Activated CD8-positive, alpha-beta T cell treated with anti-CD3 and anti-CD28 coated beads for 36 hours (primary cell): Measurements from ENCODE around the gene NR5A2. TPM values are rescaled to one million over a fixed set of nuclear protein-coding genes. Genes with fewer than 3 reads are reported as not detected.

Experiments used
- ATAC-seq: fragments of 200-7000 bp; cut with Tn5 transposase; one replicate; pipeline ENCODE4 v1.10.0; 2021; ENCODE audit warnings: mild to moderate bottlenecking, moderate library complexity
- CTCF ChIA-PET: fragments of 350-600 bp; sonication (Branson Sonifier 250); formaldehyde crosslinking; loops from one replicate; lab custom pipeline; 2021; ENCODE audit warnings: antibody characterized with exemption; lab: Charles Lee
- POLR2A ChIA-PET: fragments of 350-600 bp; sonication (Branson Sonifier 250); formaldehyde crosslinking; loops from one replicate; lab custom pipeline; 2021; ENCODE audit warnings: antibody characterized with exemption; lab: Charles Lee
- DNase-seq: peaks from one replicate; pipeline ENCODE4 v3.0.0-alpha.2; 2020
- H3K27ac Mint-ChIP-seq: one replicate; pipeline ENCODE4 v1.8.0; 2021; ENCODE audit warnings: mild to moderate bottlenecking, mixed read lengths
- H3K27me3 Mint-ChIP-seq: one replicate; pipeline ENCODE4 v1.8.0; 2021; ENCODE audit warnings: mixed read lengths
- H3K36me3 Mint-ChIP-seq: one replicate; pipeline ENCODE4 v1.8.0; 2021; ENCODE audit warnings: low read depth, mixed read lengths
- H3K4me1 Mint-ChIP-seq: one replicate; pipeline ENCODE4 v1.8.0; 2021; ENCODE audit warnings: low read depth, mixed read lengths
- H3K4me3 Mint-ChIP-seq: one replicate; pipeline ENCODE4 v1.8.0; 2021; ENCODE audit warnings: mild to moderate bottlenecking, moderate library complexity, mixed read lengths
- H3K9me3 Mint-ChIP-seq: one replicate; pipeline ENCODE4 v1.8.0; 2021; ENCODE audit warnings: mixed read lengths
- intact Hi-C: fragments of 100-400 bp; cut with micrococcal nuclease; formaldehyde crosslinking; loops from one replicate; pipeline ENCODE4 v1.10.0; 2022
- total RNA-seq, 2 experiments: library from RNA; stranded (reverse); gene quantifications; one replicate each; pipeline ENCODE4 v1.2.3, GENCODE V29; 2021
- TF ChIP-seq, protein P1 (sequence below): fragments of 200-600 bp; IDR thresholded peaks from one replicate; pipeline ENCODE4 v1.8.0; 2022; ENCODE audit warnings: antibody characterized with exemption, mild to moderate bottlenecking

The NR5A2 gene
- total RNA-seq, 2 experiments from 2014 or later = not detected

GRCh38 chr1:200116324-200116723, 88.8 kb downstream of the NR5A2 start:
- intact Hi-C loops = no loop called here
- Mint-ChIP-seq H3K9me3 (no peaks in the 10 kb centered on the region), H3K4me3 (no peak overlapping the region), H3K27ac (no peak overlapping the region), H3K4me1 (peaks cover 5% of the 10 kb centered on the region), H3K36me3 (no peaks in the 10 kb centered on the region), H3K27me3 (peaks cover 5% of the 10 kb centered on the region)
- CTCF ChIA-PET = interaction anchor here (1.0 kb wide), 1 partner anchor 430 kb away, joined by 3 read pairs; no protein-coding TSS in a partner anchor
- DNase-seq (no peak), ATAC-seq (no peak)
- TF ChIP-seq, protein P1, sequence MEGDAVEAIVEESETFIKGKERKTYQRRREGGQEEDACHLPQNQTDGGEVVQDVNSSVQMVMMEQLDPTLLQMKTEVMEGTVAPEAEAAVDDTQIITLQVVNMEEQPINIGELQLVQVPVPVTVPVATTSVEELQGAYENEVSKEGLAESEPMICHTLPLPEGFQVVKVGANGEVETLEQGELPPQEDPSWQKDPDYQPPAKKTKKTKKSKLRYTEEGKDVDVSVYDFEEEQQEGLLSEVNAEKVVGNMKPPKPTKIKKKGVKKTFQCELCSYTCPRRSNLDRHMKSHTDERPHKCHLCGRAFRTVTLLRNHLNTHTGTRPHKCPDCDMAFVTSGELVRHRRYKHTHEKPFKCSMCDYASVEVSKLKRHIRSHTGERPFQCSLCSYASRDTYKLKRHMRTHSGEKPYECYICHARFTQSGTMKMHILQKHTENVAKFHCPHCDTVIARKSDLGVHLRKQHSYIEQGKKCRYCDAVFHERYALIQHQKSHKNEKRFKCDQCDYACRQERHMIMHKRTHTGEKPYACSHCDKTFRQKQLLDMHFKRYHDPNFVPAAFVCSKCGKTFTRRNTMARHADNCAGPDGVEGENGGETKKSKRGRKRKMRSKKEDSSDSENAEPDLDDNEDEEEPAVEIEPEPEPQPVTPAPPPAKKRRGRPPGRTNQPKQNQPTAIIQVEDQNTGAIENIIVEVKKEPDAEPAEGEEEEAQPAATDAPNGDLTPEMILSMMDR = no peak
- POLR2A ChIA-PET = no interaction called here

GRCh38 chr1:200118779-200119505, 91.4 kb downstream of the NR5A2 start:
- no peak overlapping the region for H3K4me3 Mint-ChIP-seq
- no peaks in the 10 kb centered on the region for H3K9me3 Mint-ChIP-seq
- no peak for DNase-seq
- ChIA-PET POLR2A (no interaction called here), CTCF (interaction anchor here (1.2 kb wide), 1 partner anchor 20 kb away, joined by 4 read pairs; no protein-coding TSS in a partner anchor)
- TF ChIP-seq, protein P1 = no peak
- H3K36me3 Mint-ChIP-seq = no peaks in the 10 kb centered on the region
- ATAC-seq = peak; percentile 64
- intact Hi-C loops = no loop called here
- peaks cover 6% of the 10 kb centered on the region for H3K27me3 Mint-ChIP-seq
- H3K4me1 Mint-ChIP-seq = peaks cover 5% of the 10 kb centered on the region
- no peak overlapping the region for H3K27ac Mint-ChIP-seq

- H3K4me3 Mint-ChIP-seq = no peak overlapping the region
- peaks cover 6% of the 10 kb centered on the region for H3K27me3 Mint-ChIP-seq
- ChIA-PET POLR2A (no interaction called here), CTCF (no interaction called here)
- no peak overlapping the region for H3K27ac Mint-ChIP-seq
- intact Hi-C loops = no loop called here
- ATAC-seq = no peak
- peaks cover 5% of the 10 kb centered on the region for H3K4me1 Mint-ChIP-seq
- H3K9me3 Mint-ChIP-seq = no peaks in the 10 kb centered on the region
- DNase-seq = no peak
- no peaks in the 10 kb centered on the region for H3K36me3 Mint-ChIP-seq
- TF ChIP-seq, protein P1 = no peak
Measured at GRCh38 chr1:200121421-200121820, 93.9 kb downstream of the NR5A2 start.

DNA sequence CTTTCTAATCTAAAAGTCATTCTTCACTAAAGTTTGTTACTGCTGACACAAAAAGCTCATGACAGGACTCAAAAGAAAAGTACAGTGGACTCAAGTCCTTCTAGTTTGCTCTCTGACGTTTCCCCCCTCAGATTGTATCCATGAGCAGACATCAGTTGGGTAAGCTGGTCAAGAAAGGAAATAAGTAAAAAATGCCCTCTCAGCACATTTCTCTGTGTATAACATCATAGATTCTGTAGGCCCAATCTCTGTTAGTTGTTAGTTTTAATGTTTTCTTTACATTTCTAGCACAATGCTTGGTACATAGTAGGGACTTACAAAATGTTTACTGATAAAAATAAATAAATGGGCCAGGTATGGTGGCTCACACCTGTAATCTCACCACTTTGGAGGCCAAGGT, 96.8 kb downstream of the NR5A2 start:
- CTCF ChIA-PET = interaction anchor here (1.1 to 1.6 kb wide), 3 partner anchors 8 to 131 kb away, joined by 3 to 4 read pairs (median 3); no protein-coding TSS in a partner anchor
- H3K4me3 Mint-ChIP-seq = no peak overlapping the region
- TF ChIP-seq, protein P1 = no peak
- H3K9me3 Mint-ChIP-seq = no peaks in the 10 kb centered on the region
- DNase-seq = no peak
- H3K27ac Mint-ChIP-seq = no peak overlapping the region
- intact Hi-C loops = no loop called here
- peaks cover 6% of the 10 kb centered on the region for H3K27me3 Mint-ChIP-seq
- peaks cover 5% of the 10 kb centered on the region for H3K4me1 Mint-ChIP-seq
- no peak for ATAC-seq
- H3K36me3 Mint-ChIP-seq = no peaks in the 10 kb centered on the region
- POLR2A ChIA-PET = no interaction called here

DNA sequence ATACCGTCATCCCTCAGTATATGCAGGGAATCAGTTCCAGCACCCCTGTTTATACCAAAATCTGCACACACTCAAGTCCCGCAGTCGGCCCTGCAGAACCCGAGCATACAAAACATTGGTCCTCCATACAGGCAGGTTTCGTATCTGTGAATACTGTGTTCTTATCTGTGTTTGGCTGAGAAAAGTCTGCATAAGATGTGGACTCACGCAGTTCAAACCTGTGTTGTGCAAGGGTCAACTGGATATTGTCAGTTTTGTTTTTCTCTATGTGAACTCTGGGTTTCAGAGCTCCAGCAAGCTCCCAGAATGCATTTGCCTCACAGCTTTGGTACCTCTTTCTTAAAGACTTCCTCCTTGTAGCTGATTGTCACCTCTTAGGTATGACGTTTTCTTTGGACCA, 100.6 kb downstream of the NR5A2 start:
- H3K4me3 Mint-ChIP-seq = no peak overlapping the region
- intact Hi-C loops = no loop called here
- H3K27ac Mint-ChIP-seq = no peak overlapping the region
- TF ChIP-seq, protein P1 = no peak
- H3K36me3 Mint-ChIP-seq = no peaks in the 10 kb centered on the region
- no peaks in the 10 kb centered on the region for H3K9me3 Mint-ChIP-seq
- CTCF ChIA-PET = interaction anchor here (1.9 kb wide), 1 partner anchor 11 kb away, joined by 9 read pairs; no protein-coding TSS in a partner anchor
- H3K27me3 Mint-ChIP-seq = peaks cover 1% of the 10 kb centered on the region
- DNase-seq (no peak), ATAC-seq (no peak)
- POLR2A ChIA-PET = no interaction called here
- peaks cover 16% of the 10 kb centered on the region for H3K4me1 Mint-ChIP-seq
